ENCODE results near the gene BLMH. TPM values are rescaled to one million over a fixed set of nuclear protein-coding genes. Genes with fewer than 3 reads are reported as not detected.

Gene BLMH
- total RNA-seq, 4 donors from 2014 or later, result 16.6 to 22.4 (median 20.8) TPM

GRCh38 chr17:30222721-30223175, 69.0 kb downstream of the BLMH start:
- peaks cover 0 to 11% (median 0%) of the 10 kb centered on the region in 4 donors for H3K27me3 ChIP-seq
- no peaks in the 10 kb centered on the region for H3K36me3 ChIP-seq
- H3K4me3 ChIP-seq, result no peak overlapping the region
- 84% methylated on average over 12 of the region's 13 CpGs for WGBS
- no peaks in the 10 kb centered on the region for H3K4me1 ChIP-seq
- no peak overlapping the region for H3K27ac ChIP-seq (replicated peaks in 1 of 4)
- intact Hi-C loops (cut with DNase I), result no loop called here
- TF ChIP-seq CTCF (IDR thresholded peaks at IDR 0.05) (no peak), EP300 (IDR thresholded peaks at IDR 0.05) (no peak), POLR2AphosphoS5 (IDR thresholded peaks at IDR 0.05) (no peak), POLR2A (IDR thresholded peaks at IDR 0.05; ENCODE audit: low read depth) (no peak)
- DNase-seq (ENCODE audit: extremely low spot score), result no peak
- H3K9me3 ChIP-seq, result no peaks in the 10 kb centered on the region

- intact Hi-C loops (cut with DNase I), result no loop called here
- Histone ChIP-seq H3K4me3 (no peak overlapping the region), H3K4me1 (no peaks in the 10 kb centered on the region), H3K9me3 (no peaks in the 10 kb centered on the region), H3K27ac (replicated peaks in 1 of 4) (no peak overlapping the region), H3K27me3 (peaks cover 0 to 11% (median 0%) of the 10 kb centered on the region in 4 donors), H3K36me3 (no peaks in the 10 kb centered on the region)
- no peak for TF ChIP-seq POLR2A (IDR thresholded peaks at IDR 0.05; ENCODE audit: low read depth)
- no peak for TF ChIP-seq CTCF (IDR thresholded peaks at IDR 0.05)
- TF ChIP-seq POLR2AphosphoS5 (IDR thresholded peaks at IDR 0.05), result no peak
- DNase-seq (ENCODE audit: extremely low spot score), result no peak
- WGBS, result 85% methylated on average over 3 of the region's 4 CpGs
Observed at GRCh38 chr17:30222251-30222650, 69.5 kb downstream of the BLMH start.

GRCh38 chr17:30221346-30221745, 70.4 kb downstream of the BLMH start:
- intact Hi-C loops (cut with DNase I), result no loop called here
- no peak for DNase-seq (ENCODE audit: extremely low spot score)
- Histone ChIP-seq H3K9me3 (no peaks in the 10 kb centered on the region), H3K27me3 (peaks cover 0 to 9% (median 0%) of the 10 kb centered on the region in 4 donors), H3K4me3 (no peak overlapping the region), H3K36me3 (no peaks in the 10 kb centered on the region), H3K4me1 (no peaks in the 10 kb centered on the region), H3K27ac (replicated peaks in 1 of 4) (no peak overlapping the region)
- WGBS, result 85% methylated on average over 8 of the region's 10 CpGs
- TF ChIP-seq EP300 (IDR thresholded peaks at IDR 0.05) (no peak), CTCF (IDR thresholded peaks at IDR 0.05) (no peak), POLR2A (IDR thresholded peaks at IDR 0.05; ENCODE audit: low read depth) (no peak), POLR2AphosphoS5 (IDR thresholded peaks at IDR 0.05) (no peak)

- Histone ChIP-seq H3K4me1 (no peaks in the 10 kb centered on the region), H3K4me3 (no peak overlapping the region), H3K9me3 (no peaks in the 10 kb centered on the region), H3K36me3 (no peaks in the 10 kb centered on the region), H3K27me3 (peaks cover 0 to under 1% (median 0%) of the 10 kb centered on the region in 4 donors), H3K27ac (replicated peaks in 1 of 4) (no peak overlapping the region)
- DNase-seq (ENCODE audit: extremely low spot score), result no peak
- TF ChIP-seq EP300 (IDR thresholded peaks at IDR 0.05), result no peak
- intact Hi-C loops (cut with DNase I), result no loop called here
- 81% methylated on average over 5 of the region's 5 CpGs for WGBS
Observed at GRCh38 chr17:30220414-30220813, 71.3 kb downstream of the BLMH start.

- H3K36me3 ChIP-seq, result no peaks in the 10 kb centered on the region
- H3K27me3 ChIP-seq, result no peaks in the 10 kb centered on the region
- no peak overlapping the region for H3K27ac ChIP-seq (replicated peaks in 1 of 4)
- intact Hi-C loops (cut with DNase I), result no loop called here
- 88% methylated on average over 7 of the region's 7 CpGs for WGBS
- no peak overlapping the region for H3K4me3 ChIP-seq
- no peak for DNase-seq (ENCODE audit: extremely low spot score)
- H3K9me3 ChIP-seq, result no peaks in the 10 kb centered on the region
- no peaks in the 10 kb centered on the region for H3K4me1 ChIP-seq
- TF ChIP-seq POLR2AphosphoS5 (IDR thresholded peaks at IDR 0.05) (no peak), POLR2A (IDR thresholded peaks at IDR 0.05; ENCODE audit: low read depth) (no peak), CTCF (IDR thresholded peaks at IDR 0.05) (no peak), EP300 (IDR thresholded peaks at IDR 0.05) (no peak)
Observed at GRCh38 chr17:30219833-30220232, 71.9 kb downstream of the BLMH start.

Data from esophagus muscularis mucosa (tissue), 4 donors.